Measurements from ENCODE around the gene ADGRA1. TPM values are rescaled to one million over a fixed set of nuclear protein-coding genes. Genes with fewer than 3 reads are reported as not detected.
"Not testable (repeated sequence)": the region's sequence is repeated elsewhere in the genome, so short reads cannot be mapped to it uniquely, and the experiment has no call there.

ADGRA1 gene
- total RNA-seq, 2 donors from 2014 or later = not detected

DNA sequence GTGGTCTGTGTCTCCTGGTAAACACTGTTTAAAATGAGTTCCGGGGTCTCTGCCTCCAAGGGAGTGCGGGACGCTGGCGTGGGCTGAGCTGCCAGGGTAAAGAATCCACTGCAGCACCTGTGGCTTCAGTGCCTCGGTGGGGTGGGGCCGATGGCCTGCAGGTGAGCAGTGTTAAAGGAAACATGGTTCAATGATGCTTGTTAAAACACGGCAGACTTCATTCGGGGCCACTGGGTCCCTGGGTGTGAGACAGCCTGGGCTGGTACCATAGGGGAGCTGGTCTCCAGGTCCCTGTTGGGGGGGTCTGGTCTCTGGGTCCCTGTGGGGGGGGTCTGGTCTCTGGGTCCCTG, 47.4 kb downstream of the ADGRA1 start:
- Mint-ChIP-seq H3K4me3 (no peak overlapping the region), H3K9me3 (no peaks in the 10 kb centered on the region), H3K27ac (no peak overlapping the region), H3K27me3 (no peaks in the 10 kb centered on the region), H3K4me1 (no peaks in the 10 kb centered on the region), H3K36me3 (ENCODE audit: low read depth) (no peaks in the 10 kb centered on the region)
- no peak for ATAC-seq (replicated peaks)

DNA sequence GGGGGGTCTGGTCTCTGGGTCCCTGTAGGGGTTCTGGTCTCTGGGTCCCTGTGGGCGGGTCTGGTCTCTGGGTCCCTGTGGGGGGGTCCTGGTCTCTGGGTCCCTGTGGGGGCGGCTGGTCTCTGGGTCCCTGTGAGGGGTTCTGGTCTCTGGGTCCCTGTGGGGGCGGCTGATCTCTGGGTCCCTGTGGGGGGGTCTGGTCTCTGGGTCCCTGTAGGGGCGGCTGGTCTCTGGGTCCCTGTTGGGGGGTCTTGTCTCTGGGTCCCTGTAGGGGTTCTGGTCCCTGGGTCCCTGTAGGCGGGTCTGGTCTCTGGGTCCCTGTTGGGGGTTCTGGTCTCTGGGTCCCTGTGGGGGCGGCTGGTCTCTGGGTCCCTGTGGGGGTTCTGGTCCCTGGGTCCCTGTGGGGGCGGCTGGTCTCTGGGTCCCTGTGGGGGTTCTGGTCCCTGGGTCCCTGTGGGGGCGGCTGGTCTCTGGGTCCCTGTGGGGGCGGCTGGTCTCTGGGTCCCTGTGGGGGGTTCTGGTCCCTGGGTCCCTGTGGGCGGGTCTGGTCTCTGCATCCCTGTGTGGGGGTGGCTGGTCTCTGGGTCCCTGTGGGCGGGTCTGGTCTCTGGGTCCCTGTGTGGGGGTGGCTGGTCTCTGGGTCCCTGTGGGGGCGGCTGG, 49.9 kb downstream of the ADGRA1 start:
- ATAC-seq (replicated peaks); H3K9me3 Mint-ChIP-seq; H3K27ac Mint-ChIP-seq; H3K27me3 Mint-ChIP-seq; H3K4me1 Mint-ChIP-seq; H3K4me3 Mint-ChIP-seq; H3K36me3 Mint-ChIP-seq (ENCODE audit: low read depth): not testable (repeated sequence)

DNA sequence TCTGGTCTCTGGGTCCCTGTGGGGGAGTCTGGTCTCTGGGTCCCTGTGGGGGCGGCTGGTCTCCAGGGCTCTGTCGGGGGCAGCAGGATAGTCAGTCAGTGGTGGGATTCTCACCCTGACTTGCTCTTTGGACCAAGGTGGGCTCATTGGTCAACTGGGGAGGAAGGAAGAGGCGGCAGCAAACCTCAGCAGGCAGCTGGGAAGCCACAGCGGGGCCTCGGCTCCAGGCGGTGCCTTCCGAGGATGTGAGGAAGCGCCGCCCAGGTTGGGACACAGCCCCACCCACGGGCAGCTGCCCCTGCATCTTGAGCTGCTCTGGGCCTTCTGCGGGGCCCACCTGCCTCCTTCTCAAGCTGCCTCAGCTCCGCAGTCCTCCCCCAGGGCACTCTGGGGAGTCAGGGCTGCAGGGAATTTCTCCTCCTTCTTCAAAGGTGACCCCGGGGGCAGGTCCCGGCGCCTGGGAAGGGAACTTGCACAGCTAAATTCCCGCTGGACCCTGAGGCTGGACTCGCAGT, 51.9 kb downstream of the ADGRA1 start:
- H3K9me3 Mint-ChIP-seq = no peaks in the 10 kb centered on the region
- no peaks in the 10 kb centered on the region for H3K4me1 Mint-ChIP-seq
- no peaks in the 10 kb centered on the region for H3K36me3 Mint-ChIP-seq (ENCODE audit: low read depth)
- no peak overlapping the region for H3K4me3 Mint-ChIP-seq
- H3K27ac Mint-ChIP-seq = no peak overlapping the region
- ATAC-seq (replicated peaks) = no peak
- no peaks in the 10 kb centered on the region for H3K27me3 Mint-ChIP-seq

DNA sequence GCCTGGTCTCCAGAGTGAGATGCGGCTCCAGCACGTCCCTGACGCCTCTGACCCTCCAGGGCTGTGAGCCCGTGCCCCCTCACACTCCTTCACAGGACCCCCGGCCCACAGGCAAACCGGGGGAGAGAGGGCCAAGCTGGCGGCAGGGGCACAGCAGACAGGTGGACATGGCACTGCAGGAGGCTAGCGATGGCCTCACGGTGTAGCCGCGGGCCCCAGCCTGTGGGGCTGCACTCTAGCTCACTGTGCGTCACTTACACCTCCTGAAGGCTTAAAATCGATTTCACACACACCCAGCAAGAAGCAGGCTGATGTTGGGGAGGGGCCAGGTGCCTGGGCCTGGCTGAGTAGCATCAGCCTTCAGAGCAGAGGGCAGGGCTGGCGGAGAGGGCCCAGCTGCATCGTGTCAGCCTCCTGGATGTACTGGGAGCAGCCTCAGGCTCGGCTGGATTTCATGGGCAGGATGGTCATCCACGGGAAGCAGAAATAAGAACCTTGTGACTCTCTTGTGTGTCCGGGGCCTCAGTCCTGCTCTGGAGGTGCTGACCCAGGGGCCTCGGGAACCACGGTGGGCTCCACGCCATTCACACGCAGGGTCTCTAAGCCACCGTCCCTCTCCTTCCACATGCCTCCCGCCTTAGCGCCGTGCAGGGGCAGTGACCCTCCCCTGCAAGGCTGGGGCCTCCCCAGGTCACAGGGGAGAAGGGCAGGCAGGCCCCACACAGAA, 52.9 kb downstream of the ADGRA1 start:
- Mint-ChIP-seq H3K27me3 (peaks cover 5% of the 10 kb centered on the region), H3K27ac (no peak overlapping the region), H3K4me1 (no peaks in the 10 kb centered on the region), H3K36me3 (ENCODE audit: low read depth) (no peaks in the 10 kb centered on the region), H3K9me3 (no peaks in the 10 kb centered on the region), H3K4me3 (no peak overlapping the region)
- ATAC-seq (replicated peaks) = no peak

DNA sequence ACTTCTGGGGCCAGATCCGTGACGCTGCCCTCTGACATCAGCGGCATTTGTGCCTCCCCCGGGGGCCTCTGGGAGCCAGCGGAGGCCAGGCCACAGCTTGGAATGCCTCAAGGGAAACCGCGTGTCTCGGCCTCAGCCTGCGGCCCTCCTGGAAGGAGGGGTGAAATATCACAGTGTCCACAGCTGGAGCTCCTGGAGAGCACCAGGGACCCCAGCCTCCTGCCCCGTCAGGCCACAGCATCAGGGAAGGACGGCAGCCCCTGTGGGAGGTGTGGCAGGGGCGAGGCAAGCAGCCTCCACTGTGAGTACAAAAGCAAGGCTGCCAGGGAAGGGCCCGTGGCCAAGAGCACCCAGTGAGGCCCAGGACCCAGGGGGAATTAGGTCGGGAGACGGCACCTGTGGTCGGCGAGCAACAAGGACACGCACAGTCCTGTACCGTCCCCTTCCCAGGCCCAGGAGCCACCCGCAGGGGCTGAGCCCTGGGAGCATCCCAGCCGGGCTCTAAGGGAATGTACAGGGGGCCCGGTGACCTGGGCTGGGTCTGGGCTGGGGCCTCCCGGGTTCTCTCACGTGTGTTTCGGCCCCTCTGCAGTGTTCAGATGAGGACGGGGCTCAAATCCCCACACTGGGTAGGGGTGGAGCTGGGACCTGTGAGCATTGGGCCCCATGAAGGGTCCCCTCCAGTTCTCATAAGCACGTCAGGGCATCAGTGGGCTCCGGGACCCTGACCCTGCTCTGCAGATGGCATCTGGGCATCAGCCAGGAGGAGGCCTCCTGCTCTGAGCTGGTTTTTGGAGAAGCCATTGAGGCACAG, 53.6 kb downstream of the ADGRA1 start:
- Mint-ChIP-seq H3K4me1 (no peaks in the 10 kb centered on the region), H3K36me3 (ENCODE audit: low read depth) (no peaks in the 10 kb centered on the region), H3K27ac (no peak overlapping the region)

DNA sequence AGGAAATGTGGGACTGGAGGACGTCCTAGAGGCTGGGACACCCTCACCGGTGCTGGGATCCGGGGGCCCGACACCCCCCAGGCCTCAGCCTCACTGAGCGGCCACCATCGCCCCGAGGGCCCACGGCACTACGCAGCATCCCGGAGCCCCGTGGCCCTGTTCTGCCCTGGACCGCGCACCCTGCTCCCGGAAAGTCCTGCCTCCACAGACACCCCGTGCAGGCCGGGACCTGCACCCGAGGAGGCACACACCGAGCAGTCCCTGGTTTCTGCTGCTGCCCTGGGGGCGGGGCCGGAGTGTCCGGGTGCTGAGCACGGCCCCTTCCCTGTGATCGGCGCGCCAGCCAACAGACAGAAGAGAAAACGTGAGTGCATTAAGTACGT, 54.2 kb downstream of the ADGRA1 start:
- Mint-ChIP-seq H3K27me3 (peaks cover 15% of the 10 kb centered on the region), H3K9me3 (no peaks in the 10 kb centered on the region), H3K4me1 (no peaks in the 10 kb centered on the region), H3K36me3 (ENCODE audit: low read depth) (no peaks in the 10 kb centered on the region), H3K4me3 (no peak overlapping the region), H3K27ac (no peak overlapping the region)
- ATAC-seq (replicated peaks) = no peak

More for the DNA sequence above, 53.6 kb downstream of the ADGRA1 start:
- no peak for ATAC-seq (replicated peaks)
- peaks cover 9% of the 10 kb centered on the region for H3K27me3 Mint-ChIP-seq
- H3K4me3 Mint-ChIP-seq = no peak overlapping the region
- no peaks in the 10 kb centered on the region for H3K9me3 Mint-ChIP-seq

DNA sequence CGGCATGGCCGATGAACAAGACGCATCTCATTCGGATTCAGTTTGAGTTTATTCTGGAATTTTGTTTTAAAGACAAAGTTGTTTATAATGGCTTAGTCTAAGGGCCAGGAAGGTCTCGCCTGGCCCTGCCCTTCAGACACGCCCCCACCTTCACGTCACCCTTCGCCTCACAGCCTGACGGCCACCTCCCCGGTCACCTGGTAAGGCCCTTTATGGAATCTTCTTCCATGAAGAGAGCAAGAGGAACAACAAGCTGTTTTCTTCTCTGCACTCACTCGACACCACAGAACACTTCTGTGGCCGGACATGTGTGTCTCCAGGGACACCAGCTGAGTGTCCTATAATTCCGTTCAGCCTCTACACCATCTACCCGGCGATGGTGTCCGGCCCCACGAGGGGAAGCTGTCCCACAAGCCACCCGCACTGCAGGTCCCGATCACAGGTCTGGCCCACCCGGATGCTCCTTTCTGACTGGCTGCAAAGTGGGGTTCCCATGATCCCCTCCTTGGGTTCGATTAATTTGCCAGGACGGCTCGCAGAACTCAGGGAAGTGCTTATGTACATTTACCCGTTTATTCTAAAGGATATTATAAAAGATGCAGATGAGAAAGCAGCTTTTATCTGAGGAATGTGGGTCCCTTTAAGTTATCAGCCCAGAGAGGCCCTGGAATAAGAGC, 54.9 kb downstream of the ADGRA1 start:
- no peak overlapping the region for H3K27ac Mint-ChIP-seq
- H3K27me3 Mint-ChIP-seq = peaks cover 22% of the 10 kb centered on the region
- peaks cover 4% of the 10 kb centered on the region for H3K9me3 Mint-ChIP-seq
- H3K36me3 Mint-ChIP-seq (ENCODE audit: low read depth) = no peaks in the 10 kb centered on the region
- no peak overlapping the region for H3K4me3 Mint-ChIP-seq
- no peaks in the 10 kb centered on the region for H3K4me1 Mint-ChIP-seq
- no peak for ATAC-seq (replicated peaks)

DNA sequence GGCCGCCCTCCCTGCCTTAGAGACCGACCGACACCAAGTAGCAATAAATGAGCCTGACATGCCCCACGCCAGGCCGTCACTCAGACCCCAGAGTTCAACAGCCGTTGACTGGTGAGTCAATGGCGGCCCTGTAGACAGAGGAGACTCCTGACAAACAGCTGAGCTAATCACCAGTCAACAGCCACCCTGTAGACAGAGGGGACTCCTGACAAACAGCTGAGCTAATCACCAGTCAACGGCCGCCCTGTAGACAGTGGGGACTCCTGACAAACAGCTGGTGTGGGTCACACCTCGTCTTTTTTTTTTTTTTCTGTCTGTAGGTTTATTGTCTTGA, 55.4 kb downstream of the ADGRA1 start:
- no peak for ATAC-seq (replicated peaks)
- peaks cover 4% of the 10 kb centered on the region for H3K9me3 Mint-ChIP-seq
- no peak overlapping the region for H3K27ac Mint-ChIP-seq
- peaks cover 27% of the 10 kb centered on the region for H3K27me3 Mint-ChIP-seq
- H3K4me1 Mint-ChIP-seq = no peaks in the 10 kb centered on the region
- H3K4me3 Mint-ChIP-seq = no peak overlapping the region
- H3K36me3 Mint-ChIP-seq (ENCODE audit: low read depth) = no peaks in the 10 kb centered on the region

DNA sequence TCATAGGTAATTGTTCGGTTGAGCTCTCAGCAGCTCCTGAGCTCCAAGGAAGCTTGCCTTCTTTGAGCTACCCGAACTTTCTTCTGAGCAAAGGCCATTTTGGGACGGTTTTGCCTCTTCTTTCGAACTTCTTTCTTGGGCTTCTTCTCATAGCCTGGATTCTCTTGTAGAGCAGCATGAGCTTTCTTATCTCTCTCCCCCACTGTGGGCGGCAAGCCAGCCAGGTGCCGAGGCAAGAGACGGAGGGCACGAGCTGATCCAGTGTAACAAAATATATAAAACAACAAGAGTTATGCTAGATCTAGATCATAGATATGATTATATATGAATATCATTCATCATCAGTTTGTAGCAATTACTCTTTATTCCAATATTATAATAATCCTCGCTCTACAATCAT, 55.8 kb downstream of the ADGRA1 start:
- peak overlapping the region; percentile 24 for H3K27ac Mint-ChIP-seq
- peak overlapping the region; percentile 60 for H3K4me3 Mint-ChIP-seq
- H3K27me3 Mint-ChIP-seq = peaks cover 28% of the 10 kb centered on the region
- no peaks in the 10 kb centered on the region for H3K36me3 Mint-ChIP-seq (ENCODE audit: low read depth)
- no peaks in the 10 kb centered on the region for H3K4me1 Mint-ChIP-seq
- H3K9me3 Mint-ChIP-seq = peaks cover 4% of the 10 kb centered on the region
- ATAC-seq (replicated peaks) = no peak

DNA sequence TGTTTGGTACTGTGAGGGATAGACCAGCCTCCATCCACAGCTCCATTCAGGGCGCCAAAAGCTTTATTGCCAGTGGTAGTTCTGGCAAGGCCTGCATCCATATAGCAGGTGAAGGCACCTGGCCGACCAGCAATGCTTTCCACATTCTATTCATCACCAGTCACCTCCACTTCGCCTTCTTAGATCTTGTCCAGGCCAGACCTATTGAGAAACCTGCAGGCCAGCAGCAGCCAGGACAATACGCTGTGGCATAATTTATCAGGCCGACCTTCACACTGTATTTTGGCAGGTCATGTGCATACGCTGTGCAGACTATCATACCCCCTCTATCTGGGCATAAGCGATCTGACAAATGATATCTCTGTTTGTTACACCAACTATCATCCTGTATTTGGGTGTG, 57.0 kb downstream of the ADGRA1 start:
- Mint-ChIP-seq H3K4me1 (no peaks in the 10 kb centered on the region), H3K36me3 (ENCODE audit: low read depth) (no peaks in the 10 kb centered on the region), H3K9me3 (peaks cover 4% of the 10 kb centered on the region), H3K27ac (no peak overlapping the region), H3K4me3 (peak overlapping the region; percentile 60), H3K27me3 (peaks cover 39% of the 10 kb centered on the region)
- no peak for ATAC-seq (replicated peaks)

DNA sequence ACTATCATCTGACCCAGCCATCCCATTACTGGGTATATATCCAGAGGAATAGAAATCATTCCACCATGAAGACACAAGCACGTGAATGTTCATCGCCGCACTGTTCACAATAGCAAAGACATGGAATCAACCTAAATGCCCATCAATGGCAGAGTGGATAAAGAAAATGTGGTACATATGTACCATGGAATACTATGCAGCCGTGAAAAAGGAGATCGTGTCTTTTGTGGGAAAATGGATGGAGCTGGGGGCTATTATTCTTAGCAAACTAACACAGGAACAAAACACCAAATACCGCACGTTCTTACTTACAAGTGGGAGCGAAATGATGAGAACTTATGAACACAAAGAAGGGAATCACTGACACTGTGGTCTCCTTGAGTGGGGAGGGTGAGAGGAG, 62.5 kb downstream of the ADGRA1 start:
- no peak overlapping the region for H3K4me3 Mint-ChIP-seq
- H3K27ac Mint-ChIP-seq = no peak overlapping the region
- peaks cover 4% of the 10 kb centered on the region for H3K9me3 Mint-ChIP-seq
- no peaks in the 10 kb centered on the region for H3K4me1 Mint-ChIP-seq
- no peaks in the 10 kb centered on the region for H3K36me3 Mint-ChIP-seq (ENCODE audit: low read depth)
- H3K27me3 Mint-ChIP-seq = peaks cover 40% of the 10 kb centered on the region
- no peak for ATAC-seq (replicated peaks)

DNA sequence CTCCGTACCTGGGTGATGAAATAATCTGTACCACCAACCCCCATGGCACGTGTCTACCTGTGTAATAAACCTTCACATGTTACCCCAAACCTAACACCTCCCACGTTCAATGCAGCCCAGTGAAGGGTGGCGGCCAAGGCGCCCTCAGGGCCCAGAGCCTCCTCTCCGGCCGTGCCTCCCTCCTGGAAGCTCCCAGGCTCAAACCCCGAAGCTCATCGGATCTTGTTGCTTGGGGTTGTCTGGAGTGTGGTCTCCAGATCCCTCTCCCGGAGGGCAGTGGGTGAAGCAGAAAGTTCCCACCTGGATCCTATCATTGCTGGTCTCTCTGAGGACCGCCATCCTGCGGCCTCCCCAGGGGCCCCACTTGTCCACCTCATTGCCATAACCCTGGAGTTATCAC, 62.9 kb downstream of the ADGRA1 start:
- H3K27ac Mint-ChIP-seq = no peak overlapping the region
- no peak overlapping the region for H3K4me3 Mint-ChIP-seq
- no peaks in the 10 kb centered on the region for H3K4me1 Mint-ChIP-seq
- H3K9me3 Mint-ChIP-seq = peaks cover 4% of the 10 kb centered on the region
- peaks cover 37% of the 10 kb centered on the region for H3K27me3 Mint-ChIP-seq
- no peaks in the 10 kb centered on the region for H3K36me3 Mint-ChIP-seq (ENCODE audit: low read depth)
- no peak for ATAC-seq (replicated peaks)

DNA sequence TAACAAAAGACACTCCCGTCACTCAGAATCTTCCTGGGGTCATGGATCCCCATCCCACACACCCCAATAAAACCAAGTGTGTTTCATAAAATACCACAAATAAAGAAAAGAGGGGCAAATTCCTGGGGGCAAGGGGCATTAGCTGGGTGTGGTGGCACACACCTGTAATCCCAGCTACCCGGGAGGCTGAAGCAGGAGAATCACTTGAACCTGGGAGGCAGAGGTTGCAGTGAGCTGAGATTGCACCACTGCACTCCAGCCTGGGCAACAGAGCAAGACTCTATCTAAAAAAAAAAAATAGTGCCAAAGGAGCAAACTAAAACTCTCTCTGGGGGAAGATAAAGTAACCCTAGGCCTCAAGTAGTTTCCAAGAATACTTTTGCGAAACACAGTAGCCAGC, 63.3 kb downstream of the ADGRA1 start:
- H3K36me3 Mint-ChIP-seq (ENCODE audit: low read depth); H3K9me3 Mint-ChIP-seq; H3K4me1 Mint-ChIP-seq; H3K27ac Mint-ChIP-seq; ATAC-seq (replicated peaks); H3K4me3 Mint-ChIP-seq: not testable (repeated sequence)
- H3K27me3 Mint-ChIP-seq = peaks cover 37% of the 10 kb centered on the region

DNA sequence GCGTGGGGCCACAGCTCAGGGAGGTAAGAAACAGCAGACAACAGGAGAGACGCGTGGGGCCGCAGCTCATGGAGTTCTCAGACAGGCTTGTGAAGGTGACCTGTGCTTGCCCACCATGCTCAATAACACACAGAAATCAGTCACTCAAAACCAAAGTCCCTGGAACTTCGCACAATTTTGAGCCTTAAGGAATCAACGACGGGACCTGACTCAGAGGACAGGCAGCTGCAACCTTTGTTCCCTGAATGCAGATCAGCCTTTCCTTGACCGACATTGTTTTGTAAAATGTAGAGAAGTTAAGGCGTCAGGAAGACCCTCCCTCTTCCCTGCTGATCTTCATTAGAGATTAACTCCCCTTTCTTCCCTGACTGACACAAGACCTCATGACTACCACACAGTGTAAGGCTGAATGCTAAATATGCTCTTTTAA, 63.8 kb downstream of the ADGRA1 start:
- H3K4me1 Mint-ChIP-seq = no peaks in the 10 kb centered on the region
- H3K36me3 Mint-ChIP-seq (ENCODE audit: low read depth) = no peaks in the 10 kb centered on the region
- no peak overlapping the region for H3K27ac Mint-ChIP-seq
- H3K9me3 Mint-ChIP-seq = peaks cover 4% of the 10 kb centered on the region
- ATAC-seq (replicated peaks) = no peak
- H3K4me3 Mint-ChIP-seq = no peak overlapping the region
- peaks cover 32% of the 10 kb centered on the region for H3K27me3 Mint-ChIP-seq
